Activated gamma-delta T cell (primary cell): Measurements from ENCODE around the gene ARL11.

Experiments
- DNase-seq: peaks from one replicate; lab custom pipeline; 2025; lab: John Stamatoyannopoulos, UW

The ARL11 gene

GRCh38 chr13:49649244-49649962, 21.1 kb downstream of the ARL11 start:
- no peak for DNase-seq

GRCh38 chr13:49649963-49650312, 21.6 kb downstream of the ARL11 start:
- no peak for DNase-seq

- no peak for DNase-seq
Observed at GRCh38 chr13:49651570-49652354, 23.5 kb downstream of the ARL11 start.

GRCh38 chr13:49652355-49653305, 24.3 kb downstream of the ARL11 start:
- DNase-seq, result no peak

GRCh38 chr13:49653478-49653877, 25.2 kb downstream of the ARL11 start:
- DNase-seq, result no peak

- DNase-seq, result no peak
Observed at GRCh38 chr13:49654011-49654410, 25.7 kb downstream of the ARL11 start.

GRCh38 chr13:49655906-49656305, 27.6 kb downstream of the ARL11 start:
- DNase-seq, result no peak

- DNase-seq, result no peak
Observed at GRCh38 chr13:49657241-49657641, 28.9 kb downstream of the ARL11 start.

GRCh38 chr13:49664606-49665005, 36.3 kb downstream of the ARL11 start:
- no peak for DNase-seq

GRCh38 chr13:49667773-49668172, 39.5 kb downstream of the ARL11 start:
- DNase-seq, result no peak

- no peak for DNase-seq
Observed at GRCh38 chr13:49669735-49670309, 41.5 kb downstream of the ARL11 start.

- no peak for DNase-seq
Observed at GRCh38 chr13:49670828-49671227, 42.5 kb downstream of the ARL11 start.

GRCh38 chr13:49676581-49677298, 48.4 kb downstream of the ARL11 start:
- DNase-seq, result no peak

GRCh38 chr13:49678191-49678914, 50.0 kb downstream of the ARL11 start:
- peak; percentile 7 for DNase-seq

GRCh38 chr13:49679246-49679645, 50.9 kb downstream of the ARL11 start:
- DNase-seq, result no peak

- no peak for DNase-seq
Observed at GRCh38 chr13:49681842-49682435, 53.6 kb downstream of the ARL11 start.
